ENCODE data around the gene TRAPPC5. TPM values are rescaled to one million over a fixed set of nuclear protein-coding genes. Genes with fewer than 3 reads are reported as not detected.

Gene TRAPPC5
- total RNA-seq, 1 experiment from 2014 or later, result 101 TPM

DNA sequence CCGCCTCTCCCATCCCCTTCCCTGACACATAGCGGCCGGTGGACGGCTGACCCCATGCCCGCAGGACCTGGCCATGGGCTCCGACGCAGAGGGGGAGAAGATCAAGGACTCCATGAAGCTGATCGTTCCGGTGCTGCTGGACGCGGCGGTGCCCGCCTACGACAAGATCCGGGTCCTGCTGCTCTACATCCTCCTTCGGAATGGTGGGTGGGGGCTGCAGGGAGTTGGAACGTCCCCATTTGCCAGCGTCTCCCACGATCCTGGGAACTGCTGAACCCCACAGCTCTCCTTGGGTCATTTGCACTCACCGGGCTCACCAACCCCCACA lies 36.1 kb upstream of the TRAPPC5 start:
- Histone ChIP-seq H3K4me2 (ENCODE audit: low read length) (no peak overlapping the region), H3K36me3 (ENCODE audit: control insufficient read depth in 1 of 2, insufficient read depth in 2 of 2, low read length in 2 of 2) (peaks cover 0 to 11% of the 10 kb centered on the region in 2 experiments; a peak in 1 of 4 replicates), H3K4me1 (ENCODE audit: control insufficient read depth in 1 of 2, insufficient read depth in 2 of 2, low read length in 2 of 2) (peaks cover 0 to 13% of the 10 kb centered on the region in 2 experiments; a peak in 2 of 4 replicates), H3K79me2 (ENCODE audit: insufficient read depth, low read length) (no peaks in the 10 kb centered on the region), H3K27me3 (ENCODE audit: insufficient read depth, low read length) (no peaks in the 10 kb centered on the region), H3K27ac (ENCODE audit: low read depth, low read length) (no peak overlapping the region), H2AFZ (ENCODE audit: low read depth, low read length, poor library complexity, severe bottlenecking) (no peak overlapping the region), H3K9me2 (ENCODE audit: insufficient read depth) (no peaks in the 10 kb centered on the region), H3K9ac (ENCODE audit: low read length) (no peak overlapping the region), H3K4me3 (replicated peaks in 1 of 2; ENCODE audit: low read depth in 1 of 2, low read length in 2 of 2) (no peak overlapping the region), H3K9me3 (ENCODE audit: control insufficient read depth in 1 of 2, insufficient read depth in 1 of 2, low read depth in 1 of 2, low read length in 2 of 2) (peaks cover 0 to 4% of the 10 kb centered on the region in 2 experiments; a peak in 1 of 4 replicates), H4K20me1 (ENCODE audit: insufficient read depth) (no peaks in the 10 kb centered on the region)
- no peak for TF ChIP-seq EZH2phosphoT487 (IDR thresholded peaks at IDR 0.05; ENCODE audit: borderline replicate concordance)
- TF ChIP-seq ZNF274 (IDR thresholded peaks at IDR 0.05; ENCODE audit: low read depth, low read length), result no peak
- no peak for TF ChIP-seq ZBTB33 (IDR thresholded peaks at IDR 0.05; ENCODE audit: extremely low read depth, insufficient replicate concordance, low read length)
- TF ChIP-seq CBX3 (IDR thresholded peaks at IDR 0.05; ENCODE audit: low read depth), result no peak
- TF ChIP-seq, protein P1, sequence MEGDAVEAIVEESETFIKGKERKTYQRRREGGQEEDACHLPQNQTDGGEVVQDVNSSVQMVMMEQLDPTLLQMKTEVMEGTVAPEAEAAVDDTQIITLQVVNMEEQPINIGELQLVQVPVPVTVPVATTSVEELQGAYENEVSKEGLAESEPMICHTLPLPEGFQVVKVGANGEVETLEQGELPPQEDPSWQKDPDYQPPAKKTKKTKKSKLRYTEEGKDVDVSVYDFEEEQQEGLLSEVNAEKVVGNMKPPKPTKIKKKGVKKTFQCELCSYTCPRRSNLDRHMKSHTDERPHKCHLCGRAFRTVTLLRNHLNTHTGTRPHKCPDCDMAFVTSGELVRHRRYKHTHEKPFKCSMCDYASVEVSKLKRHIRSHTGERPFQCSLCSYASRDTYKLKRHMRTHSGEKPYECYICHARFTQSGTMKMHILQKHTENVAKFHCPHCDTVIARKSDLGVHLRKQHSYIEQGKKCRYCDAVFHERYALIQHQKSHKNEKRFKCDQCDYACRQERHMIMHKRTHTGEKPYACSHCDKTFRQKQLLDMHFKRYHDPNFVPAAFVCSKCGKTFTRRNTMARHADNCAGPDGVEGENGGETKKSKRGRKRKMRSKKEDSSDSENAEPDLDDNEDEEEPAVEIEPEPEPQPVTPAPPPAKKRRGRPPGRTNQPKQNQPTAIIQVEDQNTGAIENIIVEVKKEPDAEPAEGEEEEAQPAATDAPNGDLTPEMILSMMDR (IDR thresholded peaks at IDR 0.05 in 2 of 3, conservative IDR thresholded peaks at IDR 0.05 in 1 of 3; ENCODE audit: borderline replicate concordance in 1 of 3, insufficient read depth in 1 of 3, low read depth in 2 of 3, low read length in 2 of 3), result no peak
- CTCF ChIA-PET, result interaction anchor here (1.5 kb wide), 1 partner anchor 36 kb away, joined by 5 read pairs; the partner anchor contains the start of gene TRAPPC5
- ATAC-seq, result no peak
- intact Hi-C loops (cut with micrococcal nuclease), result no loop called here
- no TSS peak for BruUV-seq (replicated peaks)
- RAD21 ChIA-PET (ENCODE audit: low non-redundant PET in 1 of 2, low total read pairs in 2 of 2, uncharacterized antibody in 2 of 2, unreplicated experiment in 2 of 2), result interaction anchor here (0.7 to 1.6 kb wide), 2 partner anchors 76 to 155 kb away, joined by 3 to 6 read pairs; no protein-coding TSS in a partner anchor
- POLR2A ChIA-PET, result interaction anchor here (0.6 kb wide), 1 partner anchor 40 kb away, joined by 3 read pairs; no protein-coding TSS in a partner anchor
- DNase-seq (ENCODE audit: low read depth, low spot score), result no peak
